Mesenchymal stem cell (in vitro differentiated cells and primary cell): ENCODE data around the gene PRKCQ. TPM values are rescaled to one million over a fixed set of nuclear protein-coding genes. Genes with fewer than 3 reads are reported as not detected.

Experiments
- DNase-seq: peaks from one replicate; pipeline ENCODE4 v3.0.0-alpha.2; 2013
- H2AFZ ChIP-seq: one replicate; pipeline ENCODE4 v1.6.1; 2013; ENCODE audit warnings: low read depth, mild to moderate bottlenecking, control low read depth, inconsistent platforms, low read length, moderate library complexity
- H2AK5ac ChIP-seq: 2 replicates; pipeline ENCODE4 v1.6.1; 2013; ENCODE audit warnings: low read length, moderate library complexity, mild to moderate bottlenecking, inconsistent platforms; ENCODE audit not compliant: severe bottlenecking
- H2BK120ac ChIP-seq: one replicate; pipeline ENCODE4 v1.6.1; 2013; ENCODE audit warnings: low read depth, mild to moderate bottlenecking, inconsistent platforms, low read length, moderate library complexity
- H2BK12ac ChIP-seq, 2 experiments: one replicate each; pipeline ENCODE4 v1.6.1; 2013; ENCODE audit warnings: inconsistent platforms in 2 of 2, low read length in 2 of 2, mild to moderate bottlenecking in 2 of 2, moderate library complexity in 2 of 2, control low read depth in 1 of 2
- H2BK15ac ChIP-seq: one replicate; pipeline ENCODE4 v1.6.1; 2013; ENCODE audit warnings: mild to moderate bottlenecking, low read depth, inconsistent platforms; ENCODE audit not compliant: poor library complexity, severe bottlenecking
- H2BK5ac ChIP-seq: 2 replicates; pipeline ENCODE4 v1.6.1; 2013; ENCODE audit warnings: low read depth, mild to moderate bottlenecking, low read length, control low read depth, inconsistent platforms; ENCODE audit not compliant: poor library complexity, severe bottlenecking
- H3K14ac ChIP-seq, 2 experiments: one replicate each; pipeline ENCODE4 v1.6.1; 2013; ENCODE audit warnings: inconsistent platforms in 2 of 2, low read length in 2 of 2, control low read depth in 1 of 2, mild to moderate bottlenecking in 1 of 2, moderate library complexity in 1 of 2
- H3K18ac ChIP-seq, 2 experiments: one replicate each; pipeline ENCODE4 v1.6.1; 2013; ENCODE audit warnings: inconsistent platforms in 2 of 2, low read length in 2 of 2, control low read depth in 1 of 2, low read depth in 1 of 2, mild to moderate bottlenecking in 1 of 2
- H3K23ac ChIP-seq, 2 experiments: one replicate each; pipeline ENCODE4 v1.6.1; 2013; ENCODE audit warnings: inconsistent platforms in 2 of 2, low read length in 2 of 2, mild to moderate bottlenecking in 2 of 2, moderate library complexity in 2 of 2, control low read depth in 1 of 2
- H3K27ac ChIP-seq: 2 replicates; pipeline ENCODE4 v1.5.1; 2013; ENCODE audit warnings: mild to moderate bottlenecking, moderate library complexity, low read length, control low read depth, inconsistent platforms; ENCODE audit not compliant: poor library complexity, severe bottlenecking
- H3K27me3 ChIP-seq, 2 experiments: 2 replicates each; pipeline versions ENCODE4 v1.6.1 to v1.7.0; 2013; ENCODE audit warnings: low read length in 2 of 2, mild to moderate bottlenecking in 2 of 2, moderate library complexity in 2 of 2, control low read depth in 1 of 2, inconsistent platforms in 1 of 2; ENCODE audit not compliant: control insufficient read depth in 1 of 2, insufficient read depth in 1 of 2
- H3K36me3 ChIP-seq, 2 experiments: 2 replicates each; pipeline versions ENCODE4 v1.6.1 to v1.7.0; 2013; ENCODE audit warnings: low read length in 2 of 2, control low read depth in 1 of 2, inconsistent platforms in 1 of 2, low read depth in 1 of 2, mild to moderate bottlenecking in 1 of 2; ENCODE audit not compliant: insufficient read depth in 2 of 2, control insufficient read depth in 1 of 2
- H3K4ac ChIP-seq, 2 experiments: one replicate each; pipeline ENCODE4 v1.6.1; 2013; ENCODE audit warnings: inconsistent platforms in 2 of 2, low read length in 2 of 2, mild to moderate bottlenecking in 2 of 2, moderate library complexity in 2 of 2, control low read depth in 1 of 2, low read depth in 1 of 2
- H3K4me1 ChIP-seq: 2 replicates; pipeline ENCODE4 v1.6.1; 2013; ENCODE audit warnings: low read depth, low read length, control low read depth; ENCODE audit not compliant: control insufficient read depth, insufficient read depth
- H3K4me2 ChIP-seq: 2 replicates; pipeline ENCODE4 v1.6.1; 2013; ENCODE audit warnings: low read length, mild to moderate bottlenecking, inconsistent platforms; ENCODE audit not compliant: poor library complexity, severe bottlenecking
- H3K4me3 ChIP-seq, 2 experiments: 2 replicates each; pipeline versions ENCODE4 v1.5.1 to v1.7.0; 2013; ENCODE audit warnings: low read length in 2 of 2, mild to moderate bottlenecking in 2 of 2, control low read depth in 1 of 2, low read depth in 1 of 2; ENCODE audit not compliant: insufficient read depth in 1 of 2
- H3K79me1 ChIP-seq: replicated peaks from 2 replicates; pipeline ENCODE4 v1.6.1; 2013; ENCODE audit warnings: mild to moderate bottlenecking, control low read depth, low read length, inconsistent platforms; ENCODE audit not compliant: poor library complexity, severe bottlenecking
- H3K9ac ChIP-seq: 2 replicates; pipeline ENCODE4 v1.7.0; 2013; ENCODE audit warnings: mild to moderate bottlenecking, low read length, moderate library complexity
- H3K9me3 ChIP-seq: 2 replicates; pipeline ENCODE4 v1.7.0; 2013; ENCODE audit warnings: mild to moderate bottlenecking, low read length; ENCODE audit not compliant: control insufficient read depth
- H4K8ac ChIP-seq: one replicate; pipeline ENCODE4 v1.6.1; 2013; ENCODE audit warnings: inconsistent platforms, mild to moderate bottlenecking, low read length, moderate library complexity
- H4K91ac ChIP-seq: one replicate; pipeline ENCODE4 v1.6.1; 2013; ENCODE audit warnings: mild to moderate bottlenecking, low read length, inconsistent platforms
- WGBS: methylation state at CpG from one replicate; pipeline ENCODE4 v1.1.7; 2013; ENCODE audit warnings: mixed read lengths; 5-methylcytosine and 5-hydroxymethylcytosine counted together
- polyA plus RNA-seq, 2 experiments: library from polyadenylated mRNA; stranded (reverse); fragments of 200-250 nt; gene quantifications; one replicate each; pipeline ENCODE4 v1.2.3, GENCODE V29; 2013

PRKCQ gene
- polyA plus RNA-seq (2013, experiment 1 of 2): 0.21 TPM
- 0.21 TPM for polyA plus RNA-seq (2013, experiment 2 of 2)

- Histone ChIP-seq H3K79me1 (no peaks in the 10 kb centered on the region), H4K8ac (peak within 1 kb of the TSS; percentile 90), H2AK5ac (no peak within 1 kb of the TSS), H3K27ac (no peak within 1 kb of the TSS), H2BK12ac (peak within 1 kb of the TSS; percentile 5 to 86), H2BK5ac (no peak within 1 kb of the TSS), H3K4me3 (peak within 1 kb of the TSS; percentile 70 to 87), H3K27me3 (peaks cover 22 to 65% of the 10 kb centered on the region in 2 experiments), H2BK15ac (peak within 1 kb of the TSS; percentile 94), H3K14ac (peak within 1 kb of the TSS in 1 of 2 experiments; percentile 96), H3K36me3 (no peaks in the 10 kb centered on the region), H3K4me2 (peak within 1 kb of the TSS; percentile 99), H4K91ac (peak within 1 kb of the TSS; percentile 61), H3K9ac (peak within 1 kb of the TSS; percentile 45), H2AFZ (peak within 1 kb of the TSS; percentile 71), H3K4ac (peak within 1 kb of the TSS in 1 of 2 experiments; percentile 67), H3K23ac (peak within 1 kb of the TSS in 1 of 2 experiments; percentile 89), H3K18ac (peak within 1 kb of the TSS; percentile 73 to 79), H3K4me1 (peaks cover 2% of the 10 kb centered on the region), H2BK120ac (peak within 1 kb of the TSS; percentile 92), H3K9me3 (no peaks in the 10 kb centered on the region)
- 1% methylated on average over 15 of the region's 41 CpGs for WGBS
- DNase-seq: peak; percentile 52
Observed at GRCh38 chr10:6579904-6580278, at the start of gene PRKCQ. PRKCQ (minus strand) TSS chr10:6580276; CDS start chr10:6515135, 65,141 bp downstream.

- no peak overlapping the region for H2BK120ac ChIP-seq
- H3K9ac ChIP-seq: no peak overlapping the region
- H3K23ac ChIP-seq: no peak overlapping the region
- no peak overlapping the region for H2AFZ ChIP-seq
- no peak overlapping the region for H2BK12ac ChIP-seq
- no peak overlapping the region for H3K14ac ChIP-seq
- H3K27ac ChIP-seq: no peak overlapping the region
- no peaks in the 10 kb centered on the region for H3K4me1 ChIP-seq
- no peaks in the 10 kb centered on the region for H3K36me3 ChIP-seq
- no peak overlapping the region for H2BK5ac ChIP-seq
- H2AK5ac ChIP-seq: no peak overlapping the region
- peaks cover 4 to 16% of the 10 kb centered on the region in 2 experiments for H3K27me3 ChIP-seq
- H3K9me3 ChIP-seq: no peaks in the 10 kb centered on the region
- no peak overlapping the region for H4K91ac ChIP-seq
- no peak overlapping the region for H3K4me3 ChIP-seq
- no peak overlapping the region for H3K4me2 ChIP-seq
- 85% methylated on average over 4 of the region's 4 CpGs for WGBS
- no peak for DNase-seq
- no peak overlapping the region for H3K18ac ChIP-seq
- no peak overlapping the region for H2BK15ac ChIP-seq
- H3K4ac ChIP-seq: no peak overlapping the region
- no peak overlapping the region for H4K8ac ChIP-seq
- no peaks in the 10 kb centered on the region for H3K79me1 ChIP-seq
Observed at GRCh38 chr10:6625428-6625827, 45.4 kb upstream of the PRKCQ start.

GRCh38 chr10:6624392-6624791 lies 44.3 kb upstream of the PRKCQ start:
- no peak for DNase-seq
- H3K14ac ChIP-seq: no peak overlapping the region
- no peak overlapping the region for H2AK5ac ChIP-seq
- no peak overlapping the region for H3K27ac ChIP-seq
- H2BK5ac ChIP-seq: no peak overlapping the region
- no peak overlapping the region for H3K18ac ChIP-seq
- H3K23ac ChIP-seq: no peak overlapping the region
- no peak overlapping the region for H2BK120ac ChIP-seq
- H3K27me3 ChIP-seq: peaks cover 4 to 16% of the 10 kb centered on the region in 2 experiments
- H3K9ac ChIP-seq: no peak overlapping the region
- H3K4me1 ChIP-seq: no peaks in the 10 kb centered on the region
- no peak overlapping the region for H2BK12ac ChIP-seq
- no peaks in the 10 kb centered on the region for H3K36me3 ChIP-seq
- H2BK15ac ChIP-seq: no peak overlapping the region
- no peak overlapping the region for H3K4me2 ChIP-seq
- no peak overlapping the region for H2AFZ ChIP-seq
- no peak overlapping the region for H4K91ac ChIP-seq
- no peak overlapping the region for H3K4ac ChIP-seq
- H3K4me3 ChIP-seq: no peak overlapping the region
- no peaks in the 10 kb centered on the region for H3K9me3 ChIP-seq
- WGBS: 74% methylated on average over 3 of the region's 3 CpGs
- H4K8ac ChIP-seq: no peak overlapping the region
- no peaks in the 10 kb centered on the region for H3K79me1 ChIP-seq

GRCh38 chr10:6622921-6623320 lies 42.8 kb upstream of the PRKCQ start:
- Histone ChIP-seq H2BK5ac (no peak overlapping the region), H3K27ac (no peak overlapping the region), H3K27me3 (peaks cover 4 to 16% of the 10 kb centered on the region in 2 experiments), H3K14ac (no peak overlapping the region), H3K36me3 (no peaks in the 10 kb centered on the region), H4K91ac (no peak overlapping the region), H2AK5ac (no peak overlapping the region), H3K23ac (no peak overlapping the region), H3K4me2 (no peak overlapping the region), H2BK12ac (no peak overlapping the region), H3K4me1 (no peaks in the 10 kb centered on the region), H3K9me3 (no peaks in the 10 kb centered on the region), H3K4me3 (no peak overlapping the region), H3K9ac (no peak overlapping the region), H3K4ac (no peak overlapping the region), H2BK120ac (no peak overlapping the region), H2BK15ac (no peak overlapping the region), H3K79me1 (no peaks in the 10 kb centered on the region), H3K18ac (no peak overlapping the region), H2AFZ (no peak overlapping the region), H4K8ac (no peak overlapping the region)
- WGBS: 64% methylated on average over 5 of the region's 5 CpGs
- DNase-seq: no peak
